ENCODE results near the gene CBLN3. TPM values are rescaled to one million over a fixed set of nuclear protein-coding genes. Genes with fewer than 3 reads are reported as not detected.

The CBLN3 gene
- total and polyA plus RNA-seq, 2 of the 4 experiments (the other 2 are of a cell fraction), result 0.72 to 4.5 TPM

DNA sequence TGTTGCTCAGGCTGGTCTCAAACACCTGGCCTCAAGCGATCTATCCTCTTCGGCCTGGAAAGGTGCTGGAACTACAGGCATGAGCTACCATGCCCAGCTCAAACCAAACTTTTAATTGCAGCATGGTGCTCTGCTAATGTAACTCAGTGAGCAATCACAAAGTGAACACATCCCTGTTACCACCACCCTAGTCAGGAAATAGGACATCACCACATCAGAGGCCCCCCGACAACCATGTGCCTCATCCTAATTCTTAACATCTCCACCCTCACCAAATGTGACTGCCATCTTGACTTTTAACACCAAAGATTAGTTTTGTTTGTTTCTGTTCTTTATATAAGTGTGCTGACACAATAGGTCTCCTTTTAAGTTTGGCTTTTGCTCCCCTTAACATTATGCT is 35.9 kb upstream of the CBLN3 start:
- no peak overlapping the region for H2BK120ac ChIP-seq (ENCODE audit: low read depth, low read length)
- H3K27ac ChIP-seq (ENCODE audit: insufficient read depth, low read length), result no peak overlapping the region
- H2BK5ac ChIP-seq (ENCODE audit: low read depth, low read length, poor library complexity, severe bottlenecking), result no peak overlapping the region
- H4K8ac ChIP-seq (ENCODE audit: low read depth in 2 of 2, low read length in 2 of 2), result no peak overlapping the region
- no peak overlapping the region for H3K14ac ChIP-seq (replicated peaks; ENCODE audit: low read depth, low read length)
- no peaks in the 10 kb centered on the region for H4K20me1 ChIP-seq (ENCODE audit: insufficient read depth, low read length)
- H3K27me3 ChIP-seq (ENCODE audit: control insufficient read depth, insufficient read depth, low read length), result no peaks in the 10 kb centered on the region
- no peak overlapping the region for H3K4me2 ChIP-seq (ENCODE audit: low read depth, low read length)
- H3K4me1 ChIP-seq (ENCODE audit: control insufficient read depth, insufficient read depth, low read length), result no peaks in the 10 kb centered on the region
- DNase-seq (no peak), ATAC-seq (ENCODE audit: low read depth) (no peak)
- no peaks in the 10 kb centered on the region for H3K9me1 ChIP-seq (ENCODE audit: insufficient read depth, low read length)
- intact Hi-C loops (cut with micrococcal nuclease) (loop anchor here (10.0 kb wide), 1 partner anchor 159 kb away; no protein-coding TSS in a partner anchor), dilution Hi-C loops (cut with HindIII; ENCODE audit: low sequenced_read_pairs, unreplicated experiment) (no loop called here), in situ Hi-C loops (cut with MboI; ENCODE audit: low sequenced_read_pairs) (no loop called here)
- no peak overlapping the region for H2AFZ ChIP-seq (replicated peaks; ENCODE audit: low read length, poor library complexity)
- H3K4me3 ChIP-seq (ENCODE audit: insufficient read depth, low read depth, low read length), result no peak overlapping the region
- no peaks in the 10 kb centered on the region for H3K9me3 ChIP-seq (ENCODE audit: control insufficient read depth, insufficient read depth, low read length)
- H4K5ac ChIP-seq (ENCODE audit: low read depth, low read length), result no peak overlapping the region
- TF ChIP-seq MXI1 (IDR thresholded peaks at IDR 0.05; ENCODE audit: borderline replicate concordance, low read depth, low read length) (no peak), MAFK (IDR thresholded peaks at IDR 0.05; ENCODE audit: low read depth, low read length) (no peak), RAD21 (IDR thresholded peaks at IDR 0.05; ENCODE audit: low read length) (no peak), CHD1 (IDR thresholded peaks at IDR 0.05; ENCODE audit: low read depth, low read length) (no peak), NFE2L2 (IDR thresholded peaks at IDR 0.05; ENCODE audit: low read depth, low read length) (no peak), SMC3 (IDR thresholded peaks at IDR 0.05; ENCODE audit: low read depth, low read length) (no peak), RFX5 (IDR thresholded peaks at IDR 0.05; ENCODE audit: low read depth, low read length) (no peak), MAZ (IDR thresholded peaks at IDR 0.05; ENCODE audit: borderline replicate concordance, low read depth, low read length) (no peak), RCOR1 (IDR thresholded peaks at IDR 0.05; ENCODE audit: insufficient replicate concordance, low read length) (no peak), ELK1 (IDR thresholded peaks at IDR 0.05; ENCODE audit: borderline replicate concordance, low read depth, low read length) (no peak), POLR2A (IDR thresholded peaks at IDR 0.05; ENCODE audit: low read depth, low read length) (no peak), CEBPB (IDR thresholded peaks at IDR 0.05; ENCODE audit: low read depth, low read length) (no peak), BHLHE40 (IDR thresholded peaks at IDR 0.05; ENCODE audit: low read depth, low read length) (no peak)
- TF ChIP-seq, protein P1, sequence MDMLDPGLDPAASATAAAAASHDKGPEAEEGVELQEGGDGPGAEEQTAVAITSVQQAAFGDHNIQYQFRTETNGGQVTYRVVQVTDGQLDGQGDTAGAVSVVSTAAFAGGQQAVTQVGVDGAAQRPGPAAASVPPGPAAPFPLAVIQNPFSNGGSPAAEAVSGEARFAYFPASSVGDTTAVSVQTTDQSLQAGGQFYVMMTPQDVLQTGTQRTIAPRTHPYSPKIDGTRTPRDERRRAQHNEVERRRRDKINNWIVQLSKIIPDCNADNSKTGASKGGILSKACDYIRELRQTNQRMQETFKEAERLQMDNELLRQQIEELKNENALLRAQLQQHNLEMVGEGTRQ (IDR thresholded peaks at IDR 0.05; ENCODE audit: low read depth, low read length), result no peak
- TF ChIP-seq, protein P2, sequence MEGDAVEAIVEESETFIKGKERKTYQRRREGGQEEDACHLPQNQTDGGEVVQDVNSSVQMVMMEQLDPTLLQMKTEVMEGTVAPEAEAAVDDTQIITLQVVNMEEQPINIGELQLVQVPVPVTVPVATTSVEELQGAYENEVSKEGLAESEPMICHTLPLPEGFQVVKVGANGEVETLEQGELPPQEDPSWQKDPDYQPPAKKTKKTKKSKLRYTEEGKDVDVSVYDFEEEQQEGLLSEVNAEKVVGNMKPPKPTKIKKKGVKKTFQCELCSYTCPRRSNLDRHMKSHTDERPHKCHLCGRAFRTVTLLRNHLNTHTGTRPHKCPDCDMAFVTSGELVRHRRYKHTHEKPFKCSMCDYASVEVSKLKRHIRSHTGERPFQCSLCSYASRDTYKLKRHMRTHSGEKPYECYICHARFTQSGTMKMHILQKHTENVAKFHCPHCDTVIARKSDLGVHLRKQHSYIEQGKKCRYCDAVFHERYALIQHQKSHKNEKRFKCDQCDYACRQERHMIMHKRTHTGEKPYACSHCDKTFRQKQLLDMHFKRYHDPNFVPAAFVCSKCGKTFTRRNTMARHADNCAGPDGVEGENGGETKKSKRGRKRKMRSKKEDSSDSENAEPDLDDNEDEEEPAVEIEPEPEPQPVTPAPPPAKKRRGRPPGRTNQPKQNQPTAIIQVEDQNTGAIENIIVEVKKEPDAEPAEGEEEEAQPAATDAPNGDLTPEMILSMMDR (conservative IDR thresholded peaks at IDR 0.05; ENCODE audit: low read depth, low read length), result no peak
- H2AK9ac ChIP-seq (replicated peaks; ENCODE audit: low read depth, low read length, poor library complexity), result peak overlapping the region; percentile 15
- H3K36me3 ChIP-seq (ENCODE audit: control insufficient read depth, insufficient read depth, low read length), result no peaks in the 10 kb centered on the region
- H3K9ac ChIP-seq (ENCODE audit: low read depth, low read length), result no peak overlapping the region
- no peaks in the 10 kb centered on the region for H3K79me1 ChIP-seq (ENCODE audit: low read depth in 1 of 2, low read length in 2 of 2)
- POLR2A ChIA-PET (ENCODE audit: unreplicated experiment), result no interaction called here
- no TSS peak for BruUV-seq (replicated peaks)
- CTCF ChIA-PET, result no interaction called here
- no peak overlapping the region for H2AK5ac ChIP-seq (ENCODE audit: low read depth, low read length)
- H2BK20ac ChIP-seq (ENCODE audit: low read depth, low read length), result no peak overlapping the region
- WGBS, 2 experiments (ENCODE audit: extremely low coverage in 2 of 2, insufficient read length in 1 of 2), result 100% methylated on average over 2 of the region's 3 CpGs; no CpG with 5 or more reads in 1 of the 2 experiments
- no peak overlapping the region for H3K56ac ChIP-seq (ENCODE audit: extremely low read depth, insufficient read depth, low read length)
- no peak overlapping the region for H3K23ac ChIP-seq (ENCODE audit: low read depth, low read length)
- H3K18ac ChIP-seq (ENCODE audit: low read depth, low read length), result no peak overlapping the region
- H4K91ac ChIP-seq (ENCODE audit: insufficient read depth, low read depth, low read length), result no peak overlapping the region
- H2BK15ac ChIP-seq (ENCODE audit: low read depth, low read length), result no peak overlapping the region
- H3K4ac ChIP-seq (ENCODE audit: low read depth, low read length), result no peak overlapping the region

Measured in IMR-90 (cell line).